CD4-positive, alpha-beta T cell (primary cell): ENCODE data around the gene MICAL3. TPM values are rescaled to one million over a fixed set of nuclear protein-coding genes. Genes with fewer than 3 reads are reported as not detected.

Source experiments
- ATAC-seq: fragments of 200-7000 bp; cut with Tn5 transposase; one replicate; pipeline ENCODE4 v1.10.0; 2022; ENCODE audit warnings: mild to moderate bottlenecking; ENCODE audit not compliant: poor library complexity
- CTCF ChIA-PET: fragments of 350-600 bp; sonication (Branson Sonifier 250); formaldehyde crosslinking; loops from one replicate; lab custom pipeline; 2021; ENCODE audit warnings: antibody characterized with exemption, inconsistent platforms; lab: Charles Lee
- POLR2A ChIA-PET: fragments of 350-600 bp; sonication (Branson Sonifier 250); formaldehyde crosslinking; loops from one replicate; lab custom pipeline; 2021; ENCODE audit warnings: antibody characterized with exemption, inconsistent platforms; lab: Charles Lee
- DNase-seq, 14 experiments: peaks; one replicate each; pipeline ENCODE4 v3.0.0-alpha.2; 2013 to 2020; ENCODE audit warnings: mixed read lengths in 2 of 14
- H3K27ac ChIP-seq, 2 donors: one replicate each; pipeline versions ENCODE4 v1.5.1 to v1.7.0; 2013; ENCODE audit warnings: low read length in 2 of 2, low read depth in 1 of 2, mild to moderate bottlenecking in 1 of 2
- H3K27me3 ChIP-seq, 2 experiments: 1 replicate in 1 of 2; 2 replicates in 1 of 2; pipeline versions ENCODE4 v1.6.1 to v1.7.0; 2013; ENCODE audit warnings: low read length in 2 of 2, control low read depth in 1 of 2, mild to moderate bottlenecking in 1 of 2, moderate library complexity in 1 of 2; ENCODE audit not compliant: insufficient read depth in 2 of 2, control insufficient read depth in 1 of 2
- H3K36me3 ChIP-seq: one replicate; pipeline ENCODE4 v1.6.1; 2013; ENCODE audit warnings: low read length, control low read depth; ENCODE audit not compliant: insufficient read depth
- H3K4me1 ChIP-seq: one replicate; pipeline ENCODE4 v1.6.1; 2013; ENCODE audit warnings: low read length, control low read depth; ENCODE audit not compliant: insufficient read depth
- H3K4me3 ChIP-seq: one replicate; pipeline ENCODE4 v1.5.1; 2013; ENCODE audit warnings: mild to moderate bottlenecking, low read length, moderate library complexity
- H3K9me3 ChIP-seq, 2 experiments: 1 replicate in 1 of 2; 2 replicates in 1 of 2; pipeline versions ENCODE4 v1.6.1 to v1.7.0; 2013; ENCODE audit warnings: low read length in 2 of 2, mild to moderate bottlenecking in 2 of 2, control low read depth in 1 of 2, moderate library complexity in 1 of 2; ENCODE audit not compliant: control insufficient read depth in 1 of 2, insufficient read depth in 1 of 2
- H3K27ac Mint-ChIP-seq: one replicate; pipeline ENCODE4 v1.8.0; 2020; ENCODE audit warnings: mixed read lengths
- H3K27me3 Mint-ChIP-seq: one replicate; pipeline ENCODE4 v1.8.0; 2021; ENCODE audit warnings: mixed read lengths
- H3K36me3 Mint-ChIP-seq: one replicate; pipeline ENCODE4 v1.8.0; 2021; ENCODE audit warnings: low read depth, mixed read lengths
- H3K4me1 Mint-ChIP-seq: one replicate; pipeline ENCODE4 v1.8.0; 2021; ENCODE audit warnings: low read depth, mixed read lengths
- H3K4me3 Mint-ChIP-seq: one replicate; pipeline ENCODE4 v1.8.0; 2020; ENCODE audit warnings: mild to moderate bottlenecking, mixed read lengths
- H3K9me3 Mint-ChIP-seq: one replicate; pipeline ENCODE4 v1.8.0; 2020; ENCODE audit warnings: mixed read lengths
- CTCF ChIP-seq: fragments of 200-600 bp; IDR thresholded peaks from one replicate; pipeline ENCODE4 v1.8.0; 2022; ENCODE audit warnings: antibody characterized with exemption, mild to moderate bottlenecking
- intact Hi-C, 2 experiments: fragments of 100-400 bp; cut with DNase I in 1 of 2; cut with micrococcal nuclease in 1 of 2; formaldehyde crosslinking; loops; one replicate each; pipeline versions ENCODE4 v1.15.1 to v1.9.0; 2023 to 2025; cut with DNase I, micrococcal nuclease
- total RNA-seq, 174 experiments: library from RNA in 2 of 174; stranded (reverse) in 2 of 174; gene quantifications; one replicate each; pipeline ENCODE4 v1.2.3 and lab custom pipeline; 2021 to 2026

Gene MICAL3
- total RNA-seq, 2 experiments from 2014 or later: 9.4 to 9.9 TPM

- H3K4me3 ChIP-seq: no peak overlapping the region
- ChIA-PET CTCF (no interaction called here), POLR2A (no interaction called here)
- Mint-ChIP-seq H3K27me3 (no peaks in the 10 kb centered on the region), H3K36me3 (peaks cover 48% of the 10 kb centered on the region), H3K4me3 (no peak overlapping the region), H3K4me1 (no peaks in the 10 kb centered on the region), H3K9me3 (no peaks in the 10 kb centered on the region), H3K27ac (no peak overlapping the region)
- no peak for ATAC-seq
- no peak overlapping the region for H3K27ac ChIP-seq
- H3K9me3 ChIP-seq: no peaks in the 10 kb centered on the region
- DNase-seq: no peak
- no peaks in the 10 kb centered on the region for H3K4me1 ChIP-seq
- intact Hi-C loops: no loop called here
- H3K36me3 ChIP-seq: peaks cover 20% of the 10 kb centered on the region
- no peaks in the 10 kb centered on the region for H3K27me3 ChIP-seq
- no peak for TF ChIP-seq CTCF
Measured at GRCh38 chr22:17903564-17904295, 120.6 kb downstream of the MICAL3 start.

- H3K9me3 ChIP-seq: no peaks in the 10 kb centered on the region
- peaks cover 20% of the 10 kb centered on the region for H3K36me3 ChIP-seq
- H3K27ac ChIP-seq: no peak overlapping the region
- no peak for TF ChIP-seq CTCF
- no peak overlapping the region for H3K4me3 ChIP-seq
- DNase-seq (no peak), ATAC-seq (no peak)
- no peaks in the 10 kb centered on the region for H3K4me1 ChIP-seq
- ChIA-PET POLR2A (no interaction called here), CTCF (no interaction called here)
- Mint-ChIP-seq H3K27ac (no peak overlapping the region), H3K9me3 (no peaks in the 10 kb centered on the region), H3K4me1 (no peaks in the 10 kb centered on the region), H3K4me3 (no peak overlapping the region), H3K36me3 (peaks cover 50% of the 10 kb centered on the region), H3K27me3 (no peaks in the 10 kb centered on the region)
- intact Hi-C loops: no loop called here
- H3K27me3 ChIP-seq: no peaks in the 10 kb centered on the region
Measured at GRCh38 chr22:17902960-17903359, 121.4 kb downstream of the MICAL3 start.

- no peak for ATAC-seq
Measured at GRCh38 chr22:17898375-17898774, 126.0 kb downstream of the MICAL3 start.

More at GRCh38 chr22:17898375-17898774, 126.0 kb downstream of the MICAL3 start:
- no peak for TF ChIP-seq CTCF
- Histone ChIP-seq H3K36me3 (peaks cover 7% of the 10 kb centered on the region), H3K9me3 (no peaks in the 10 kb centered on the region), H3K4me3 (no peak overlapping the region), H3K27me3 (no peaks in the 10 kb centered on the region), H3K27ac (no peak overlapping the region), H3K4me1 (no peaks in the 10 kb centered on the region)
- no peaks in the 10 kb centered on the region for H3K9me3 Mint-ChIP-seq
- no peak overlapping the region for H3K27ac Mint-ChIP-seq
- CTCF ChIA-PET: no interaction called here
- POLR2A ChIA-PET: no interaction called here
- peaks cover 47% of the 10 kb centered on the region for H3K36me3 Mint-ChIP-seq
- no peak for DNase-seq
- intact Hi-C loops: no loop called here
- H3K4me1 Mint-ChIP-seq: peaks cover 4% of the 10 kb centered on the region
- H3K27me3 Mint-ChIP-seq: no peaks in the 10 kb centered on the region
- H3K4me3 Mint-ChIP-seq: no peak overlapping the region
